Rectal smooth muscle tissue (tissue), 1 donor: Measurements from ENCODE around the gene TTC7B.
A peak's percentile ranks its signal among the peaks of the same experiment; 100 is the strongest.

ENCODE experiments used
- H3K27ac ChIP-seq: one replicate; pipeline ENCODE4 v1.7.0; 2013; ENCODE audit warnings: low read depth, low read length, inconsistent platforms
- H3K27me3 ChIP-seq: one replicate; pipeline ENCODE4 v1.7.0; 2013; ENCODE audit warnings: low read length; ENCODE audit not compliant: control insufficient read depth, insufficient read depth
- H3K36me3 ChIP-seq: one replicate; pipeline ENCODE4 v1.7.0; 2013; ENCODE audit warnings: low read length; ENCODE audit not compliant: control insufficient read depth, insufficient read depth
- H3K4me1 ChIP-seq: one replicate; pipeline ENCODE4 v1.7.0; 2013; ENCODE audit warnings: low read length; ENCODE audit not compliant: control insufficient read depth, insufficient read depth
- H3K4me3 ChIP-seq: one replicate; pipeline ENCODE4 v1.7.0; 2013; ENCODE audit warnings: low read length
- H3K9ac ChIP-seq: one replicate; pipeline ENCODE4 v1.7.0; 2013; ENCODE audit warnings: low read length

Gene TTC7B

GRCh38 chr14:90571149-90571947 lies 244.9 kb downstream of the TTC7B start:
- no peaks in the 10 kb centered on the region for H3K27me3 ChIP-seq
- no peak overlapping the region for H3K27ac ChIP-seq

GRCh38 chr14:90570461-90570860 lies 245.8 kb downstream of the TTC7B start:
- H3K27me3 ChIP-seq = no peaks in the 10 kb centered on the region
- no peaks in the 10 kb centered on the region for H3K36me3 ChIP-seq
- H3K27ac ChIP-seq = no peak overlapping the region
- H3K9ac ChIP-seq = no peak overlapping the region
- no peak overlapping the region for H3K4me3 ChIP-seq
- H3K4me1 ChIP-seq = peaks cover 27% of the 10 kb centered on the region

More at GRCh38 chr14:90571149-90571947, 244.9 kb downstream of the TTC7B start:
- Histone ChIP-seq H3K4me1 (peaks cover 27% of the 10 kb centered on the region), H3K4me3 (no peak overlapping the region), H3K36me3 (no peaks in the 10 kb centered on the region), H3K9ac (no peak overlapping the region)

GRCh38 chr14:90569606-90570387 lies 246.4 kb downstream of the TTC7B start:
- peaks cover 25% of the 10 kb centered on the region for H3K4me1 ChIP-seq
- no peak overlapping the region for H3K4me3 ChIP-seq
- H3K9ac ChIP-seq = no peak overlapping the region
- H3K36me3 ChIP-seq = no peaks in the 10 kb centered on the region
- peak overlapping the region; percentile 86 for H3K27ac ChIP-seq
- H3K27me3 ChIP-seq = no peaks in the 10 kb centered on the region

- Histone ChIP-seq H3K9ac (no peak overlapping the region), H3K27ac (peak overlapping the region; percentile 86), H3K27me3 (no peaks in the 10 kb centered on the region), H3K36me3 (no peaks in the 10 kb centered on the region), H3K4me3 (no peak overlapping the region), H3K4me1 (peaks cover 19% of the 10 kb centered on the region)
Measured at GRCh38 chr14:90569201-90569600, 247.0 kb downstream of the TTC7B start.

GRCh38 chr14:90568405-90568804 lies 247.8 kb downstream of the TTC7B start:
- no peak overlapping the region for H3K9ac ChIP-seq
- H3K36me3 ChIP-seq = no peaks in the 10 kb centered on the region
- H3K4me1 ChIP-seq = peaks cover 16% of the 10 kb centered on the region
- peak overlapping the region; percentile 86 for H3K27ac ChIP-seq
- no peaks in the 10 kb centered on the region for H3K27me3 ChIP-seq
- no peak overlapping the region for H3K4me3 ChIP-seq

- Histone ChIP-seq H3K27me3 (no peaks in the 10 kb centered on the region), H3K36me3 (no peaks in the 10 kb centered on the region), H3K27ac (peak overlapping the region; percentile 86), H3K9ac (no peak overlapping the region), H3K4me3 (no peak overlapping the region), H3K4me1 (peaks cover 16% of the 10 kb centered on the region)
Measured at GRCh38 chr14:90567991-90568390, 248.2 kb downstream of the TTC7B start.

GRCh38 chr14:90567191-90567590 lies 249.0 kb downstream of the TTC7B start:
- Histone ChIP-seq H3K4me3 (no peak overlapping the region), H3K4me1 (peaks cover 16% of the 10 kb centered on the region), H3K9ac (no peak overlapping the region), H3K36me3 (no peaks in the 10 kb centered on the region), H3K27me3 (no peaks in the 10 kb centered on the region), H3K27ac (peak overlapping the region; percentile 86)

- no peaks in the 10 kb centered on the region for H3K36me3 ChIP-seq
- H3K27ac ChIP-seq = peak overlapping the region; percentile 86
- H3K27me3 ChIP-seq = no peaks in the 10 kb centered on the region
Measured at GRCh38 chr14:90566481-90566880, 249.7 kb downstream of the TTC7B start.

GRCh38 chr14:90564496-90564895 lies 251.7 kb downstream of the TTC7B start:
- no peak overlapping the region for H3K4me3 ChIP-seq
- peaks cover 16% of the 10 kb centered on the region for H3K4me1 ChIP-seq
- no peaks in the 10 kb centered on the region for H3K27me3 ChIP-seq
- peak overlapping the region; percentile 18 for H3K27ac ChIP-seq
- no peaks in the 10 kb centered on the region for H3K36me3 ChIP-seq
- H3K9ac ChIP-seq = no peak overlapping the region

More at GRCh38 chr14:90566481-90566880, 249.7 kb downstream of the TTC7B start:
- H3K4me1 ChIP-seq = peaks cover 16% of the 10 kb centered on the region
- H3K4me3 ChIP-seq = no peak overlapping the region
- H3K9ac ChIP-seq = no peak overlapping the region

- Histone ChIP-seq H3K27ac (no peak overlapping the region), H3K36me3 (no peaks in the 10 kb centered on the region), H3K4me1 (no peaks in the 10 kb centered on the region), H3K27me3 (no peaks in the 10 kb centered on the region), H3K4me3 (no peak overlapping the region), H3K9ac (no peak overlapping the region)
Measured at GRCh38 chr14:90562652-90563051, 253.6 kb downstream of the TTC7B start.

- H3K27ac ChIP-seq = no peak overlapping the region
- H3K4me3 ChIP-seq = no peak overlapping the region
- H3K27me3 ChIP-seq = no peaks in the 10 kb centered on the region
- H3K9ac ChIP-seq = no peak overlapping the region
- H3K4me1 ChIP-seq = no peaks in the 10 kb centered on the region
- H3K36me3 ChIP-seq = no peaks in the 10 kb centered on the region
Measured at GRCh38 chr14:90561920-90562319, 254.3 kb downstream of the TTC7B start.

GRCh38 chr14:90560991-90561390 lies 255.2 kb downstream of the TTC7B start:
- Histone ChIP-seq H3K27me3 (no peaks in the 10 kb centered on the region), H3K4me3 (no peak overlapping the region), H3K36me3 (no peaks in the 10 kb centered on the region), H3K27ac (no peak overlapping the region), H3K4me1 (peaks cover 8% of the 10 kb centered on the region), H3K9ac (no peak overlapping the region)
